Stimulated activated CD8-positive, alpha-beta memory T cell treated with anti-CD3 and anti-CD28 coated beads, Interleukin-7, amount 100 ng/mL, for 4 hours (primary cell): Measurements from ENCODE around the gene SNU13.
"Not testable (repeated sequence)": the region's sequence is repeated elsewhere in the genome, so short reads cannot be mapped to it uniquely, and the experiment has no call there.

ENCODE experiments used
- DNase-seq, 2 donors: peaks; one replicate each; pipeline ENCODE4 v3.0.0-alpha.2; 2020; ENCODE audit warnings: low read depth in 2 of 2

Gene SNU13

DNA sequence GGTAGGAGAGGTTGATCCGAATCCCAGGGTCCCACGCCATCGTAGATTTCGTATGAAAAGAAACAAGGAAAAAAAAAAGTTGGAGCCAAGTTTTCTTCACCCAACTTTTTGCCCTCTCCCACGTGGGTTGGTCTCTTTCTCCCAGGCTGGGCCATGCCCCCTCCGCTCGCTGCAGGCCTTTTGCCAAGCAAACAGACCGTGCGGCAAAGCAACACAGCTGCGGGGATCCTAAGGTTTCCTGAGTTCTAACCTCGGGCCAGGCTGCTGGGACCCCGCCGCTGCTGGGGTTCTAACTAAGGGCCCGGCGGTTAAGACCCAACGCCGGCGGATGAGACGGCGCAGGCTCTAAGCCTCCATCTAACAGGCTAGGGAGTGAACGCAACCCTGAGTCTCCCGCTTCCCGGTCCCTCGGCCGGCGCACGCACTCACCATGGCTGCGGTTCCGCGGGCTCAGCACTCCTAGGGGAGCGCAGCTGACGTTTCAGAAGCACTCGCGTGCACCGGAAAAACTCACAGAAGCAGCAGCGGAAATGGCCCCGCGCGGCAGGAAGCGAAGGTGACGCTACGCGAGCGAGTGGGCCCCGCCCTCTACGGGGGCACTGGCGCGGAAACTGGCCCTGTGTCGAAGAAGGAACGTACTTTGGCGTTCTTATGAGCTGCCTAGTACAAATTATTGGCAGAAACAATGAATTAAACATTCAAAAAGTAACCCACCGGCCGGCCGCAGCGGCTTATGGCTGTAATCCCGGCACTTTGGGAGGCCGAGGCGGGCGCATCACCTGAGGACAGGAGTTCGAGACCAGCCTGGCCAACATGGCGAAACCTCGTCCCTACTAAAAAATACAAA is at the start of gene SNU13:
SNU13 (minus strand) TSS at position 503 of the 847 bp plus-strand sequence; CDS start at position 432, 71 bp downstream.
- DNase-seq = peak; percentile 85 to 89

DNA sequence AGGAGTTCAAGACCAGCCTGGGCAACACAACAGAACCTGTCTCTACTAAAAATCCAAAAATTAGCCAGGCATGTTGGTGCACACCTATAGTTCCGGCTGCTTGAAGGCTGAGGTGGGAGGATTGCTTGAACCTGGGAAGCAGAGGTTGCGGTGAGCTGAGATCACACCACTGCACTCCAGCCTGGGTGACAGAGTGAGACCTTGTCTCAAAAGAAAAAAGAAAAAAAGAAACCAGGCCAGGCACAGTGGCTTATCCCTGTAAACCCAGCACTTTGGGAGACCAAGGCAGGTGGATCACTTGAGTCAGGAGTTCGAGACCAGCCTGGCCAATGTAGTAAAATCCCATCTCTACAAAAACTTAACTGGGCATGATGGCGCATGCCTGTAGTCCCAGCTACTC is 44.6 kb upstream of the SNU13 start:
- not testable (repeated sequence) for DNase-seq

DNA sequence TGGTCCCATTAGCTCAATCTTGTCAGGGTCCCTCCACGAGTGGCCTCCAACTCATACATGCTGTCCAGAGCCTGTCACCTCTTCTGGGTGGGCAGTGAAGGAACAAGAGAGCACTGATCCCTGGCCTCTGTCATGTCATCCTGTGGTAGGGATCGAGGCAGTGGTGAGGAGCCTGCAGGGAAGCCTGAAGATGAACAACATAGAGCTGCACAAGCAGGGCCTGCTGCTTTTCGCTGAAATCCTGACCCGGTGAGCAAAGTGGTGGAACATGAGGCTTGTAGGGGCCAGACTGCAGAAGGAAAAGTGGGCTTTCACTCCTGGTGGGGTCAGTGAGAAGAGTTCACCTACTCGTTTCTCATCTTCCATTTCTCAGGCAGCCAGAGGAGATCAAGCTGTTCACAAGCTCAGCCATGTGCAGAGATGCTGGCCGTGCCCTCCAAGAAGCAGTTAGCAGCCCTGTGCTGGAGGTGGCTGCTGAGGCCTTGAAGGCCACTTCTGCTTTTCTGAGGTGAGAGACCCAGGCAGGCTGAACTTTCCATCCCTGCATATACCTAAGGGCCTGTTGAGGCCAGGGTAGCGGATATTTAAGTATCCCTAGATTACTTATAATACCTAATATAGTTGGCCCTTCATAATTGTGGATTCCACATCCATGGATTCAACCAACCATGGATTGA is 43.6 kb upstream of the SNU13 start:
- no peak for DNase-seq

DNA sequence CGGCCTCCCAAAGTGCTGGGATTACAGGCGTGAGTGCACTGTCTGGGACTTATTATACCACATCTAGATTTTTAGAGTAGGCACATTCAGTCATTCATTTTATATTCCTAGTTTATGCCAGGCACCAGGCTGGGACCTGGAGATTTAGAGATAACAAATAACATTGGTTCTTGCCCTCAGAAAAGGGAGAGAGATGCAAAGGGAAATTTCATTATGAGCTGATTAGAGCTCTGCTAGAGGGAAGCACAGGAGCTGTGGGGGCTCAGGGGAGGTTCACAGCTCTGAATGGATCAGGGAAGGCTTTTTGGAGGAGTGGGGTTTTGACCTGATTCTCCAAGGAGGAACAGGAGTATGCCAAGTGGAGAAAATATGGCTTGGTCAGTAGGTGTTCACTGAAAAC is 42.9 kb upstream of the SNU13 start:
- no peak for DNase-seq

DNA sequence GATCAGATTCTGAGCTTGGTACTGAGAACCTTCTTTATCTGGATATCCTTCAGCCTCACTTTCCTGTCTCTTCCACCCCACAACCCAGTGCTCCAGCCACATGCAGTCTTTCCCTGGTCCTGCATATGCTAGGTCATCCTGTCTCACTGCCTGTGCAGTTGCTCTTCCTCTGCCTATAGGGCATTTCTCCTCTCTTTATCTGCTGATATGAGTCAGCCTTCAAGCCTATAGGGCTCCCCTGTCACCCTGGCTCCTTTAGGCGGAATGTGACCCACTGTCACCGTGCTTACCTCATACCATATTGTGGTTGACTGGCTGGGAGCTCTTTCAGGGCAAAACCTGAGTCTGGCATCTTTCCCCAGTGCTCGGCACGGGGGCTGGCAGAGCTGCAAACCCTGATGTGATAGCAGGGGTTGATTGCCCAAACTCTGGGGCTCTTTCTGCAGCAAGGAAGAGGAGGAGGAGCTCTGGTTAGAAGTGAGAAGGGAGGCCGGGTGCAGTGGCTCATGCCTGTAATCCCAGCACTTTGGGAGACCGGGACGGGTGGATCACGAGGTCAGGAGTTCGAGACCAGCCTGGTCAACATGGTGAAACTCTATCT is 36.9 kb upstream of the SNU13 start:
- DNase-seq = no peak

GRCh38 chr22:41722496-41722895 is 33.8 kb upstream of the SNU13 start:
- no peak for DNase-seq

DNA sequence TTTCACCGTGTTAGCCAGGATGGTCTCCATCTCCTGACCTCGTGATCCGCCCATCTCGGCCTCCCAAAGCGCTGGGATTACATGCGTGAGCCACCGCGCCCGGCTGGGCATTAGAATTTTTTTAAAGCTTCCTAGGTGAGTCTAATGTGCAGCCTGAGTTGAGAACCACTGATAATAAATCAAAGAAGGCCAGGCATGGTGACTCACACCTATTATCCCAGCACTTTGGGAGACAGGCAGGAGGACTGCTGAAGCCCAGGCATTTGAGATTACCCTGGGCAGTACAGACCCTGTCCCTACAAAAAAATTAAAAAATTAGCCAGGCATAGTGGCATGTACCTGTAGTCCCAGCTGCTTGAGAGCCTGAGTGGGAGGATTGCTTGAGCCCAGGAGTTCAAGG is 24.3 kb upstream of the SNU13 start:
- no peak for DNase-seq

DNA sequence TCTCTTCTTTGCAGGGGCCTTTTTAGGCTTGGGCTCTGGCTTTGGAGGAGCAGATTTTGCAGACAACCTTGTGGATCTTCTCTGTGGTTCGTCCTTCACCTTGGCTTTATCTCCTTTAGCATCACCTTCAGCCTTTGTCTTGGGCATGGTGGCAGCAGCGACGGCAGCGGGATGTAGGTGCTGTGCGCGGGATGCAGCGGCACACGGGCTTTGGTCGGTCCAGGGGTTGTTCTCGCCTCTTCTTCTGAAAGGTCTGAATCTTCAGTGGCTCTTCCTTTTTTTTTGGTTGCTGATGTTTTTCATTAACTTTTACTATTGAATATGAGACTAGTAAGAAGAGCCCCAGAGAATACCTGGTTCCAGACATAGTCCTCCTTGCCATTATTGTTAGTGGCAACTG is 20.7 kb upstream of the SNU13 start:
- DNase-seq = no peak

DNA sequence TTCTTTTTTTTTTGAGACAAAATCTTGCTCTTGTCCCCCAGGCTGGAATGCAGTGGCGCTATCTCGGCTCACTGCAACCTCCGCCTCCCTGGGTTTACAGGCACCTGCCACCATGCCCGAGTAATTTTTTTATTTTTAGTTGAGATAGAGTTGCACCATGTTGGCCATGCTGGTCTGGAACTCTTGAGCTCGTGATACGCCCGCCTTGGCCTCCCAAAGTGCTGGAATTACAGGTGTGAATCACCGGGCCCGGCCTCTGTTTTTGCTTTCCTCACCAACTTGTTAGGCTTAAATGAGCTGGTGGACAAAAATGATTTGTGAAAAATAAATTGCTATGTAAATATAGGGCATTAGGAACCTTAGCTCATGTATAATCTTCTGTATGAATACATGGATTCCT is 14.1 kb upstream of the SNU13 start:
- no peak for DNase-seq

- DNase-seq = no peak
Observed at GRCh38 chr22:41700108-41700364, 11.4 kb upstream of the SNU13 start.

- DNase-seq = peak; percentile 78 to 83
Observed at GRCh38 chr22:41699264-41700107, 10.8 kb upstream of the SNU13 start, which contains the start of gene MEI1. TSS of gene MEI1 (plus strand) at chr22:41699503. CDS start at chr22:41699539, 36 bp downstream.

GRCh38 chr22:41697126-41697775 is 8.6 kb upstream of the SNU13 start:
- DNase-seq = peak; percentile 79 to 85

GRCh38 chr22:41696703-41697102 is 8.0 kb upstream of the SNU13 start:
- DNase-seq = no peak

- DNase-seq = no peak
Observed at GRCh38 chr22:41695211-41695610, 6.5 kb upstream of the SNU13 start.

DNA sequence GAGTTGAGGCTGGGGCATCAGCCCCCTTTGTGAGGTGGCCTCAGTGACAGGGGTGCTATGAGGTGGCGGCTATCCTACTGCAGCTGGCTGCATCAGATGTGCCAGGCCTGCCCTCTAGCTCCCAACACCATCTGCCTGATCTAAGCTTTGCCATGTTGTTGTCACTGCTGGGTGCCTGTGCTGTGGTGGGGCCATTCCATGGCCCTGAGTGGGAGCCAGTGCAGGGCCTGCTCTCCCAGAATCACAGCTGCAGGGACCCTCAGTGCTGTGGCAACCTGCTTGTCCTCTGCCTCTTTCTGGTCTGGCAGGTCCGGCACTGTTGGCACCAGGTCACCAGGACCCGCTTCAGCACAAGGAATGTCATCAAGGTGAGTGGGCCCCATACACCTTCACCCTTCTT is 1.8 kb upstream of the SNU13 start:
- no peak for DNase-seq

DNA sequence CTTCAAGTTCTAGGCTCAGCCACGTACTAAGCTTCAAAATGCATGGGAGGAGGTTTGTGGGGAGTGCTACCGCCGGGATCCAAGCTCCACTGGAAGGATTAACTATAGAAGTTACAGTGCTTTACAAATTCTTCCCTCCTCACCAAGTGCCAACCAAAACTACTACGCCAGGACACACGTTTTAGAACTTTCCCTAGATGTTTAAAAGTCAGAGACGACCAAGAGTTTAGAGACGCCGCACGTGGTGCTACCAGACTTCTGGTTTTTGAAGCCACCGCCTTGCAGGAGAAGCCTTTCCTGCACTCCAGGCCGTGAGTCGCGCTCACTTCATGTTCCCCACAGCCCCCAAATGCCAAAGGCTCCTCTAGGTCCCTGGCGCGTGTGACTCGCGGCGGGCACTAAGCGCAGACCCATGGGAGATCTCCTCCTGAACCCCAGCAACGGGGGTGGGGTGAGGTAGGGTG is 734 bp downstream of the SNU13 start:
- DNase-seq = no peak

DNA sequence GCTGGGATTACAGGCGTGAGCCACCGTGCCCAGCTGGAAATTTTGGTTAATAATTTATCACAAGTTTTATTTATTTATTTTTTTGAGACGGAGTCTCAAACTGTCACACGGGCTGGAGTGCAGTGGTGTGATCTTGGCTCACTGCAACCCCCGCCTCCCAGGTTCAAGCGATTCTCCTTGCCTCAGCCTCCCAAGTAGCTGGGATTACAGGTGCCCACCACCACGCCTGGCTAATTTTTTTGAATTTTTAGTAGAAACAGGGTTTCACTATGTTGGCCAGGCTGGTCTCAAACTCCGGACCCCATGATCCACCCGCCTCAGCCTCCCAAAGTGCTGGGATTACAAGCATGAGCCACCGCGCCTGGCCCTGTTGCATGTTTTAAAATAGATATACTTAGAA is 1.8 kb downstream of the SNU13 start:
- not testable (repeated sequence) for DNase-seq

- DNase-seq = no peak
Observed at GRCh38 chr22:41684194-41684593, 4.5 kb downstream of the SNU13 start.

GRCh38 chr22:41683616-41684015 is 5.1 kb downstream of the SNU13 start:
- no peak for DNase-seq

DNA sequence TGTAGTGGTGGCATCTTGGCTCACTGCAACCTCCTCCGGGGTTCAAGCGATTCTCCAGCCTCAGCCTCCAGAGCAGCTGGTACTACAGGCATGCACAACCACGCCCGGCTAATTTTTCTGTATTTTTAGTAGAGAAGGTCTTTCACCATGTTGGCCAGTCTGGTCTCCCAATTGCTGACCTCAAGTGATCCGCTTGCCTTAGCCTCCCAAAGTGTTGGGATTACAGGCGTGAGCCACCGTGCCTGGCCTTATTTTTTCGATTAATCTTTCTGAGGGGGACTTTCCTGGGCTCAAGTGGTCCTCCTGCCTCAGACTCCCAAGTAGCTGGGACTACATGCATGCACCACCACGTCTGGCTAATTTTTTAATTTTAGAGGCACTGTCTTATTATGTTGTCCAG is 5.6 kb downstream of the SNU13 start:
- DNase-seq = no peak

GRCh38 chr22:41682033-41682807 is 6.4 kb downstream of the SNU13 start:
- DNase-seq = peak; percentile 71 to 75
